Activated T-helper 1 cell treated with anti-CD3 and anti-CD28 coated beads, Interleukin-12 subunit alpha, Interleukin-12 subunit beta, Interleukin-2, Interleukin-4 antibody, amounts not matched to agents 30 ng/mL and 10 ng/mL and 1 ng/mL, durations not matched to agents 14 hours and 24 hours and 36 hours (primary cell): ENCODE results near the gene WDFY4. TPM values are rescaled to one million over a fixed set of nuclear protein-coding genes. Genes with fewer than 3 reads are reported as not detected.

ENCODE experiments used
- DNase-seq: peaks from one replicate; pipeline ENCODE4 v3.0.0; 2021; ENCODE audit warnings: low spot score
- H3K27ac Mint-ChIP-seq: one replicate; pipeline ENCODE4 v1.8.0; 2021; ENCODE audit warnings: mild to moderate bottlenecking, mixed read lengths
- H3K27me3 Mint-ChIP-seq: one replicate; pipeline ENCODE4 v1.8.0; 2022; ENCODE audit warnings: mild to moderate bottlenecking, moderate library complexity, mixed read lengths; ENCODE audit not compliant: insufficient read depth
- H3K36me3 Mint-ChIP-seq: one replicate; pipeline ENCODE4 v1.8.0; 2021; ENCODE audit warnings: low read depth, mixed read lengths
- H3K4me1 Mint-ChIP-seq: one replicate; pipeline ENCODE4 v1.8.0; 2021; ENCODE audit warnings: low read depth, mixed read lengths
- H3K4me3 Mint-ChIP-seq: one replicate; pipeline ENCODE4 v1.8.0; 2021; ENCODE audit warnings: mild to moderate bottlenecking, moderate library complexity, mixed read lengths
- H3K9me3 Mint-ChIP-seq: one replicate; pipeline ENCODE4 v1.8.0; 2021; ENCODE audit warnings: mixed read lengths
- intact Hi-C: fragments of 100-400 bp; cut with micrococcal nuclease; formaldehyde crosslinking; loops from one replicate; pipeline ENCODE4 v1.15.1; 2024
- total RNA-seq: library from RNA; stranded (reverse); gene quantifications from 2 replicates; pipeline ENCODE4 v1.2.3, GENCODE V29; 2022

Gene WDFY4
- total RNA-seq, 1 donor from 2014 or later: 0.08 TPM

- H3K27ac Mint-ChIP-seq: no peak overlapping the region
- H3K27me3 Mint-ChIP-seq: peaks cover 12% of the 10 kb centered on the region
- H3K9me3 Mint-ChIP-seq: no peaks in the 10 kb centered on the region
- H3K36me3 Mint-ChIP-seq: no peaks in the 10 kb centered on the region
- no peak for DNase-seq
- intact Hi-C loops: no loop called here
- no peak overlapping the region for H3K4me3 Mint-ChIP-seq
- H3K4me1 Mint-ChIP-seq: no peaks in the 10 kb centered on the region
Measured at GRCh38 chr10:49023752-49024151, 339.1 kb downstream of the WDFY4 start.

DNA sequence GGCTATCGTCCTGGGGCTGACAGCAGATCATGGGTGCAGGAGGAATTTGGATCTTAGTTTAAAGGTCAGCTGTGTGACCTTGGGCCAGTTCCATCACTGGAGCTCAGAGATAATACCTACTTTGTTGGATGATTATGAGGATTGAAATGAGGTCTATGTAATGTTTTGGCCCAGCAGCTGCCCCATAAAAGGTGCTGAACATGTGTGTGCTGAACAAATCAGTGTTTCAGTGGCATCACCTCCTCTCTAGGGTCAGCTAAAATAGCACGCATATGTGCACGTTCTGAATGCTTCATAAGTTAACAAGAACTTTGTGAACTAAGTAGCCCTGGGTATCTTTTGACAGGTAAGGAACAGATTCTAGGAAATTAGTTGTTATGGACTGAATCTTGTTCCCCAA, 339.8 kb downstream of the WDFY4 start:
- H3K4me1 Mint-ChIP-seq: no peaks in the 10 kb centered on the region
- H3K9me3 Mint-ChIP-seq: no peaks in the 10 kb centered on the region
- no peak overlapping the region for H3K27ac Mint-ChIP-seq
- peaks cover 12% of the 10 kb centered on the region for H3K27me3 Mint-ChIP-seq
- H3K4me3 Mint-ChIP-seq: no peak overlapping the region
- H3K36me3 Mint-ChIP-seq: no peaks in the 10 kb centered on the region
- intact Hi-C loops: no loop called here
- no peak for DNase-seq

GRCh38 chr10:49025347-49025983, 340.8 kb downstream of the WDFY4 start:
- H3K4me1 Mint-ChIP-seq: no peaks in the 10 kb centered on the region
- peaks cover 12% of the 10 kb centered on the region for H3K27me3 Mint-ChIP-seq
- H3K27ac Mint-ChIP-seq: no peak overlapping the region
- H3K9me3 Mint-ChIP-seq: no peaks in the 10 kb centered on the region
- intact Hi-C loops: no loop called here
- no peak overlapping the region for H3K4me3 Mint-ChIP-seq
- DNase-seq: no peak
- no peaks in the 10 kb centered on the region for H3K36me3 Mint-ChIP-seq

GRCh38 chr10:49028639-49029038, 344.0 kb downstream of the WDFY4 start:
- Mint-ChIP-seq H3K4me3 (no peak overlapping the region), H3K9me3 (no peaks in the 10 kb centered on the region), H3K4me1 (no peaks in the 10 kb centered on the region), H3K27me3 (peaks cover 12% of the 10 kb centered on the region), H3K36me3 (no peaks in the 10 kb centered on the region), H3K27ac (no peak overlapping the region)
- no peak for DNase-seq
- intact Hi-C loops: no loop called here

DNA sequence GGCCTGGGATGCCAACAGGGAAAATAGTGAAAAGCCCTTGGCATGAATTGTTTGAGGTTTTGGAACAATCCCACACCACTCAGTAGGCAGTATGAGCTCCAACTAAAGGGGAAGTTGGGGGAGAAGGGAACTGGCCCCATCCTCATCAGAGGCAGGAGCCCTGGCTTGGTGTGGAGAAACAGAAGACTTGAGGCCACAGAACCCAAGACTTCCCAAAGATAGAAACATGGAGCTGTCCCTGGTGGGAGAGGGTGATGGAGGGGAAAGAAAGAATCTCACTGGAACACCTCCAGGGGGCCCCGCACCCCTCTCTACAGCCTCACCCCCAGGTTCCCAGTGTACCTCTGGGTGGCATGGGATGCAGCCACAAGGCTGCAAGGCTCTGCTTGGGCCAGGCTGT, 345.0 kb downstream of the WDFY4 start:
- intact Hi-C loops: no loop called here
- Mint-ChIP-seq H3K4me1 (no peaks in the 10 kb centered on the region), H3K27me3 (peaks cover 12% of the 10 kb centered on the region), H3K9me3 (no peaks in the 10 kb centered on the region), H3K4me3 (no peak overlapping the region), H3K36me3 (no peaks in the 10 kb centered on the region), H3K27ac (no peak overlapping the region)
- DNase-seq: no peak

Other genes starting within 250 kb of the WDFY4 start
- 0.66 and 1.2 TPM in 2 replicates for gene ARHGAP22, start 79.8 kb upstream of the WDFY4 start, total RNA-seq